ES-I3 (cell line): ENCODE measurements around the gene ASF1B.
A peak's percentile ranks its signal among the peaks of the same experiment; 100 is the strongest.
"Not testable (repeated sequence)": the region's sequence is repeated elsewhere in the genome, so short reads cannot be mapped to it uniquely, and the experiment has no call there.

Source experiments
- H3K36me3 ChIP-seq: 2 replicates; pipeline ENCODE4 v1.6.1; 2013; ENCODE audit warnings: mild to moderate bottlenecking, low read length, control low read depth, moderate library complexity; ENCODE audit not compliant: insufficient read depth
- H3K4me1 ChIP-seq: 2 replicates; pipeline ENCODE4 v1.6.1; 2013; ENCODE audit warnings: mild to moderate bottlenecking, control low read depth, low read length; ENCODE audit not compliant: insufficient read depth
- H3K9ac ChIP-seq: 2 replicates; pipeline ENCODE4 v1.6.1; 2013; ENCODE audit warnings: low read depth, mild to moderate bottlenecking, low read length, moderate library complexity
- H3K9me3 ChIP-seq: 2 replicates; pipeline ENCODE4 v1.6.1; 2013; ENCODE audit warnings: mild to moderate bottlenecking, low read length, moderate library complexity; ENCODE audit not compliant: control insufficient read depth, insufficient read depth

ASF1B gene

DNA sequence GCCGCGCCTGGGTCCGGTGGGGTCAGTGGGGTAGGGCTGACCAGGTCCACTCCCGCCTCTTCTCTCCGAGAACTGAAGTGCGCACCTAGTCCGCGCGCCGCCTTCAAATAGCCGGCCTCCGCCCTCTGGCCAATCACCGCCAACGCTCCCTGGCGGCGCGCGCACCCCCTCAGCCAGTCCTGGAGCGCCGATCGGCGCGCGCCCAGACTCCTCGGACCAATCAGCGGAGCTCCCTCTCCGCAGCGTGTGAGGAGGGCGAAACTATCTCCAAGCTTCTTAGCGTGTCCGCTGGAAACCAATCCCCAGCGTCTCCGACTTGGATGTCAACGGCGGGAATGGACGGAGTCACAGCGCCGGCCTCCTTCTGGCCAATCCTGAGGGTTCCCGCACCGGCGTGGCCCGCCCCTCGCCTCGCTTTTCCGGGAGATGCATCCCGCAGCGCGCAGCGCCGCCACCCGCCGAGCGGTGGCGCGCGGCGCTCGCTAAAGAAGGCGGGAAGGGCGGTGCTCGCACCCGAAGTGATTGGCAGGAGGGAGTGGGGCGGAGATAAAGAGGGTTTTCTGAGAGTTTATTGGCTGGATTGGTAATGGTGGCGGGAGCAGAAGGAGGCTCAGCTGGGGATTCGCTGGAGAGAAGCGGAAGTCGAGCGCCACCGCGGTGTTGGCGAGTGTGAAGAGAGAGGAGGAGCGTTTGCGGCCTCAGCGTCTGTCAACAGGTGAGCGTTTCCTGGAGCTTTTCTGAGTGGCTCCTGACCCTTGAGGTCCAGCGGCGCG is at the start of gene ASF1B:
ASF1B (minus strand) TSS at position 81 of the 773 bp plus-strand sequence. CDS start 133 bp downstream, outside the sequence.
- H3K4me1 ChIP-seq, result no peaks in the 10 kb centered on the region; the same call in 1 of the 2 replicates
- H3K9me3 ChIP-seq, result no peaks in the 10 kb centered on the region; the same call in 1 of the 2 replicates
- H3K36me3 ChIP-seq, result no peaks in the 10 kb centered on the region; the same call in 1 of the 2 replicates
- H3K9ac ChIP-seq, result peak within 1 kb of the TSS; percentile 73

DNA sequence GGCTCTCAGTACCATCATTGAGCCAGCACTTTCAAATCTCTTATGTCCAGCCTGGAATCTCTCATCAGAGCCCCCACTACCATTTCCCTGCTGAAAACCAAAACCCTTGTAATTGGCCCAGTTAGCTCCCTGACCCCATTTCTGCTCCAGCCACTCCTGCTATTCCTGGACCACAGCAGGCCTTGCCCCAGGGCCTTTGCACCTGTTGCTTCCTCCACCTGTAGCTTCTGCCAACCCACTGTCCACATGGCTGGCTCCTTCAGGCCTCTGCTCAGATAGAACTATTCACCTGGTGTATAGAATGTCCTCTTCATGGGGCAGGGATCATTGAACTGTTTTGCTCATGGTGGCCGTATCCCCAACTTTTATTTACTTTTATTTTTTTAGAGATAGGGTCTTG is 49.3 kb upstream of the ASF1B start:
- not testable (repeated sequence) for H3K9me3 ChIP-seq, H3K4me1 ChIP-seq, H3K9ac ChIP-seq, H3K36me3 ChIP-seq

- H3K9me3 ChIP-seq, result no peaks in the 10 kb centered on the region
- H3K9ac ChIP-seq, result no peak overlapping the region
- no peaks in the 10 kb centered on the region; the same call in 1 of the 2 replicates for H3K4me1 ChIP-seq
- no peaks in the 10 kb centered on the region for H3K36me3 ChIP-seq
These were observed 48.8 kb upstream of the ASF1B start for GRCh38 chr19:14185158-14185557.

DNA sequence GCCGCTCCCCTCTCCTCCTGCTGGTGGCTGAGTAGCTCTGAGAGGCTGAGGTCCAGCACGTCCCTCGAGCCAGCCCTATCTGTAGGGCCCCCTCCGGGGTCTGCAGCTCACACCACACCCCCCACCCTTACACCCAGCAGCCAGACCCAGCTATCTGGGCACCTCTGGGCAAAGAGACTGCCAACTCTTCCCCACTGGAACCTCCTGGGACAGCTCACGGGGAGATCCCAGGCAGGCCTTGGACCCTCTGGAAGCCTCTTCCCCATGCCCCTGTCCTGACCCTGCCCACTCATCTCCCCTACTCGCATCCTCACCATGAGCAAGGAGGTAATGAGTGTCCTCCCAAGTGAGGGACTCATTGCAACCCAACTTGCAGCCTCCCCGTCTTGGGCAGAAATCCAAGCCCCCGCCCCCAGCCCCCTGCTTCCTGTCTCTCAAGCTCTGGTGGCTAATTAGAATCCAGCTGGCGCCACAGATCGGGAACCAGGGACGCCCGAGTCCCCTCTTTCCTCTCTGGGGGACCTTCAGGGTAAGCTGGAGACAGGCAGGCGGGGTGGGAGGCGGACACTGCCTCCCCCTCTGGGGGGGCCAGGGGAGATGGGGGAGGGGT is 47.5 kb upstream of the ASF1B start:
- H3K9ac ChIP-seq, result no peak overlapping the region
- no peaks in the 10 kb centered on the region for H3K36me3 ChIP-seq
- H3K4me1 ChIP-seq, result no peaks in the 10 kb centered on the region; the same call in 1 of the 2 replicates
- H3K9me3 ChIP-seq, result no peaks in the 10 kb centered on the region

DNA sequence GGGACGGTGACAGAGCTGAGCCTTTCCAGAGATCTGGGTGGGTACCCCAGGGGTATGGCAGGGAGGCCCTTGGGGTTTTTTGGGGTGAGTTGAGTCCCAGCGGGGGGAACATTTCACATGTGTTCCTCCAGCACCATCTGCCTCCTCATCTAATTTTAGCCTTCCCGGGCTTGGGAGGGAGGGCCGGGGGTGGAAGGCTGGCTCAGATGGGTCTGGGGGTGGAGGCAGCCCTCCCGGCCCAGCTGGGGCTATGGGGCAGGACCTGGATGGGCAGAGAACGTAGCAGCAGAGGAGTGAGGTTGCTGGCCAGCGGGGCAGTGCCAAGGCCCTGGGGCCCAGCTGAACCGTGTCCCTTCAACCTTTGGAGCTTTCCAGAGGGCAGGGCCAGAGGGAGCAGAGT is 46.1 kb upstream of the ASF1B start:
- H3K9ac ChIP-seq, result no peak overlapping the region
- H3K36me3 ChIP-seq, result peaks cover 3% of the 10 kb centered on the region; the same call in 1 of the 2 replicates
- H3K9me3 ChIP-seq, result no peaks in the 10 kb centered on the region
- no peaks in the 10 kb centered on the region; the same call in 1 of the 2 replicates for H3K4me1 ChIP-seq

DNA sequence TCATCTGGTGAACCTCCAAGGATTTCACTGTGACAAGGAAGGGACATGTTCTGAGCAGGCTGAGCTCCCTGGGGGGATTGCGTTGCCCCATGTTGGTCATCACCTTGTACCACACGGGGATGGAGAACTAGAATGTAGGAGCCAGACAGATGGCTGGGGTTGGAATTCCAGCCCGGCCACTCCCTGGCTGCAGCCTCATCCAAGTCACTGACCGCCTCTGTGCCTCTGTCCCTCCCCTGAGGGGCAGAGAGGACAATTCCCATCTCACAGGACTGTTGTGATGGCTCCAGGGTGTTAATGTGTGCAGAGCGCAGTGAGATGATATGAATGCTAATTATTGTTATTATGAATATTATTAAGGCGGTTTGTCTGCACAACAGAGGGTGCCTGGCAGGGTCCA is 45.5 kb upstream of the ASF1B start:
- Histone ChIP-seq H3K9me3 (no peaks in the 10 kb centered on the region), H3K4me1 (no peaks in the 10 kb centered on the region; the same call in 1 of the 2 replicates), H3K36me3 (peaks cover 3% of the 10 kb centered on the region; the same call in 1 of the 2 replicates), H3K9ac (no peak overlapping the region)

DNA sequence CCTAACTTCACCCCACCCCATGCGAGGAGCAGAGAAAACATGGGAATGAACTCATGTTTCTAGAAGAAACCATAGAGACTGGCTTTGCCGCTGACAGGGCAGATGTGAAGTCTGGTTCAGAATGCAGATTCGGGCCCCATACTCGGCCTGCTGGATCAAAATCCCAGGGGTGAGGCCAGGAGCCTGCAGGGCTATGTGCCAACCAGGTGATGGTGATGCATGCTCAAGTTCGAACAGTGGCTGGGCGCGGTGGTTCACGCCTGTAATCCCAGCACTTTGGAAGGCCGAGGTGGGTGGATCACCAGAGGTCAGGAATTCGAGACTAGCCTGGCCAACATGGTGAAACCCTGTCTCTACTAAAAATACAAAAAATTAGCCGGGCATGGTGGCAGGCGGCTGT is 44.8 kb upstream of the ASF1B start:
- H3K9ac ChIP-seq, H3K9me3 ChIP-seq, H3K36me3 ChIP-seq, H3K4me1 ChIP-seq: not testable (repeated sequence)

GRCh38 chr19:14177496-14178074 is 41.2 kb upstream of the ASF1B start:
- H3K4me1 ChIP-seq, result no peaks in the 10 kb centered on the region
- peaks cover 11% of the 10 kb centered on the region for H3K36me3 ChIP-seq
- H3K9ac ChIP-seq, result no peak overlapping the region
- H3K9me3 ChIP-seq, result no peaks in the 10 kb centered on the region

- Histone ChIP-seq H3K9ac (no peak overlapping the region), H3K4me1 (no peaks in the 10 kb centered on the region), H3K9me3 (no peaks in the 10 kb centered on the region), H3K36me3 (peaks cover 11% of the 10 kb centered on the region)
These were observed 39.0 kb upstream of the ASF1B start for GRCh38 chr19:14175351-14175792.

- H3K9me3 ChIP-seq, result no peaks in the 10 kb centered on the region
- H3K36me3 ChIP-seq, result peaks cover 11% of the 10 kb centered on the region
- H3K4me1 ChIP-seq, result no peaks in the 10 kb centered on the region
- H3K9ac ChIP-seq, result no peak overlapping the region
These were observed 38.5 kb upstream of the ASF1B start for GRCh38 chr19:14174883-14175282.

DNA sequence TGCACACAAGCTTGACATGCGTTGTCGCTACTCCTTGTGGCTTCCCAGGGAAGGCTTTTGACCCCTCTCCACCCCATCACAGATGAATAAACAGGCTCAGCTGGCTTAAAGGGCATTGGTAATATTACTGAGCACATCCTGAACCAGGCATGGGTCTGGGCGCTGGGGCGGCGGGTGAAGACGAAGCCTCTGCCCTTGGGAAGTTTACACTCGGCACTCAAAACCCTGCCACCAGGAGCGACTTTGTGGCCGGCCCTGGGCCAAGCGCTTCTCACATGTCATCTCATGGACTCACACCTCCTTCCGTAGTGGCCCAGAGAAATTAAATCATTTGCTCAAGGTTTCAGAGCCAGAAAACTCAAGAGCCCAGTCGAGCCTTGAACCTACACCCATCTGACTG is 32.6 kb upstream of the ASF1B start:
- H3K36me3 ChIP-seq, result peaks cover 13% of the 10 kb centered on the region
- no peak overlapping the region for H3K9ac ChIP-seq

GRCh38 chr19:14168259-14168972 is 32.0 kb upstream of the ASF1B start:
- no peak overlapping the region for H3K9ac ChIP-seq
- H3K36me3 ChIP-seq, result peaks cover 11% of the 10 kb centered on the region
- H3K4me1 ChIP-seq, result no peaks in the 10 kb centered on the region; the same call in 1 of the 2 replicates
- no peaks in the 10 kb centered on the region for H3K9me3 ChIP-seq

More for the DNA sequence above, 32.6 kb upstream of the ASF1B start:
- no peaks in the 10 kb centered on the region; the same call in 1 of the 2 replicates for H3K4me1 ChIP-seq
- no peaks in the 10 kb centered on the region for H3K9me3 ChIP-seq

DNA sequence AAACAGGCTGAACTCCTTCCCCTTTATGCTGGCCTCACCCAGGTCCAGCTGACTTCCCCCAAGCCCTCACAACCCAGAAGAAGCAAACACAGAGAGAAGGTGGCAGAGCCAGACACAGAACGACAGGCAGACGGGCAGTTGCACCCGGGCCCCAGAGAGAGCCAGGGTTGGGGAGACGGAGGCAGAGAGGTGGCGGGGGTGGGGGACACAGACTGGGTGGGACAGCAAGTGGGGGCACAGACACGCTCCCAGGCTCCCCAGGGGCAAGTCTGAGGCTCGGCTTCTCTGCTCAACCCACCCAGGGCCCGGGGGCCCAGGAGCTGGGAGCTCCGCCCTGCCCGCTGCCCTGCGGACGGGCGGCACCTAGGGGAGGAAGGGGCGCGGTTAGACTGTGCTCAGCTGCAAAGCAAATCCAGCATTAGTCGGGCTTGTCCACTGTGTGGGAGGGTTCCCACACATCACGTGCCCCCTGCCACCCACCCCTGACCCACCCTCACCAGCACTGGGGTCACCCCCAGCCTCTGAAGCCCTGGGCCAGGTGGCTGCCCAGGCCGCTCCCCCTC is 31.3 kb upstream of the ASF1B start:
- no peak overlapping the region for H3K9ac ChIP-seq
- no peaks in the 10 kb centered on the region; the same call in 1 of the 2 replicates for H3K4me1 ChIP-seq
- peaks cover 7% of the 10 kb centered on the region for H3K36me3 ChIP-seq
- no peaks in the 10 kb centered on the region for H3K9me3 ChIP-seq
